Prostate gland (tissue), 2 donors: ENCODE data around the gene GPHB5. TPM values are rescaled to one million over a fixed set of nuclear protein-coding genes. Genes with fewer than 3 reads are reported as not detected.
"Not testable (repeated sequence)": the region's sequence is repeated elsewhere in the genome, so short reads cannot be mapped to it uniquely, and the experiment has no call there.

ENCODE experiments used
- DNase-seq: peaks from one replicate; pipeline ENCODE4 v3.0.0-alpha.2; 2019; ENCODE audit warnings: low spot score
- H3K27ac ChIP-seq, 2 donors: fragments of 200-600 bp; sonication (generic); 2 replicates each; pipeline ENCODE4 v1.5.1; 2017 to 2019
- H3K27me3 ChIP-seq: fragments of 200-600 bp; sonication (generic); replicated peaks from 2 replicates; pipeline ENCODE4 v1.5.1; 2019; ENCODE audit not compliant: insufficient read depth
- H3K36me3 ChIP-seq, 2 donors: fragments of 200-600 bp; sonication (generic); 1 replicate in 1 of 2; 2 replicates in 1 of 2; pipeline versions ENCODE4 v1.5.1 to v1.8.1; 2017 to 2019
- H3K4me1 ChIP-seq: fragments of 200-600 bp; sonication (generic); replicated peaks from 2 replicates; pipeline ENCODE4 v1.5.1; 2019
- H3K4me3 ChIP-seq, 2 donors: fragments of 200-600 bp; sonication (generic); 2 replicates each; pipeline ENCODE4 v1.5.1; 2017 to 2019
- H3K9me3 ChIP-seq: fragments of 200-600 bp; sonication (generic); 2 replicates; pipeline ENCODE4 v1.5.1; 2017
- POLR2A ChIP-seq: fragments of 450-650 bp; IDR thresholded peaks from one replicate; pipeline ENCODE4 v1.6.1; 2016; ENCODE audit warnings: antibody characterized with exemption, mild to moderate bottlenecking
- POLR2AphosphoS5 ChIP-seq: sonication (generic); formaldehyde crosslinking; IDR thresholded peaks from one replicate; pipeline ENCODE4 v1.6.1; 2017; ENCODE audit warnings: antibody characterized with exemption
- WGBS: methylation state at CpG from one replicate; pipeline ENCODE4 v1.1.5; 2018; 5-methylcytosine and 5-hydroxymethylcytosine counted together
- intact Hi-C: fragments of 100-400 bp; cut with DNase I; formaldehyde crosslinking; loops from one replicate; pipeline ENCODE4 v1.14.2; 2022
- total RNA-seq, 2 donors: library from RNA; depleted of rRNA; stranded (reverse); fragments of >200 nt; gene quantifications; one replicate each; pipeline ENCODE4 v1.1.0, GENCODE V29; 2016
- TF ChIP-seq, protein P1 (sequence below), 4 experiments: fragments of 200-600 bp in 2 of 4; fragments of 450-650 bp in 2 of 4; sonication (generic) in 2 of 4; IDR thresholded peaks; 1 replicate in 3 of 4; 2 replicates in 1 of 4; pipeline ENCODE4 v1.5.1; 2016 to 2019; ENCODE audit warnings: antibody characterized with exemption in 4 of 4, mild to moderate bottlenecking in 2 of 4, moderate library complexity in 2 of 4

Gene GPHB5
- total RNA-seq, 2 donors from 2014 or later = not detected

DNA sequence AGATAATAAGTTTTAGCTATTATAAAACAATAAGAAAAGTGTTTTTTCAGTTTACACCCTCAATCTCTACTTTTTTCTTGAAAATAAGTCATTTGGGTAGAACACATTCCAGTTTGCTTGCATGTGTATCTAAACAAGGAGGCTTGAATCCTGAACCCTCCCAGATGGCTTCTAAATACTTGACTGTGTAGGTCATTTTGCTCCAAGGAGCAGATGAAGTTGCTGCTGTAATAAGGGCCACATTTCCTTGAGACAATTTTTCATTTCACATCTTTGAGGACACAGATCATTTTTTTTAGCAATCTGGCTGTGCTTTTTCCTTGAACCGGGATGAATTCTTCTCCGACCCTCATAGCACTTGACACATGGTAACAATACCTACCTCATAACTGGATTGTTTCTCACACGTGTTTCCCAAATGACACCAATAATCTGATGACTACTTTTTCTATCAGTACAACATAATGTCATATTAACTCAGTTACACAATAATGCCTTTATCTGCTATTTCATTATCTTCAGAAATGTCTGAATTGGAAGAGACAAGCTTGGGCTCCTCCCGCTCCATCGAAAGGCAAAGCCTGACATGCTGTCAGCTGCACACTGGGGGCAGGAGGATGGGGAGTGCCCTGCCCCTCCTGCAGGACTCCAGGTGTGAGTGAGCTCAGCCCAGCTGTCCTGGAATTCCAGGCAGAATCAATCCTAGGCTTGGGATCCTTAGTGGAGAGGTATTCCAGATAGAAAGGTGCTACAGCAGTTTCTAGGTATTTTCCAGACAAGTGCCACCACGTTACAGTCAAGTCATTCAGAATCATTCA lies 30.9 kb downstream of the GPHB5 start:
- Histone ChIP-seq H3K36me3 (no peaks in the 10 kb centered on the region), H3K27me3 (no peaks in the 10 kb centered on the region), H3K4me1 (no peaks in the 10 kb centered on the region), H3K4me3 (no peak overlapping the region), H3K27ac (no peak overlapping the region), H3K9me3 (no peaks in the 10 kb centered on the region)
- DNase-seq = no peak
- 68% methylated on average over 6 of the region's 6 CpGs for WGBS
- TF ChIP-seq, protein P1, sequence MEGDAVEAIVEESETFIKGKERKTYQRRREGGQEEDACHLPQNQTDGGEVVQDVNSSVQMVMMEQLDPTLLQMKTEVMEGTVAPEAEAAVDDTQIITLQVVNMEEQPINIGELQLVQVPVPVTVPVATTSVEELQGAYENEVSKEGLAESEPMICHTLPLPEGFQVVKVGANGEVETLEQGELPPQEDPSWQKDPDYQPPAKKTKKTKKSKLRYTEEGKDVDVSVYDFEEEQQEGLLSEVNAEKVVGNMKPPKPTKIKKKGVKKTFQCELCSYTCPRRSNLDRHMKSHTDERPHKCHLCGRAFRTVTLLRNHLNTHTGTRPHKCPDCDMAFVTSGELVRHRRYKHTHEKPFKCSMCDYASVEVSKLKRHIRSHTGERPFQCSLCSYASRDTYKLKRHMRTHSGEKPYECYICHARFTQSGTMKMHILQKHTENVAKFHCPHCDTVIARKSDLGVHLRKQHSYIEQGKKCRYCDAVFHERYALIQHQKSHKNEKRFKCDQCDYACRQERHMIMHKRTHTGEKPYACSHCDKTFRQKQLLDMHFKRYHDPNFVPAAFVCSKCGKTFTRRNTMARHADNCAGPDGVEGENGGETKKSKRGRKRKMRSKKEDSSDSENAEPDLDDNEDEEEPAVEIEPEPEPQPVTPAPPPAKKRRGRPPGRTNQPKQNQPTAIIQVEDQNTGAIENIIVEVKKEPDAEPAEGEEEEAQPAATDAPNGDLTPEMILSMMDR (IDR thresholded peaks at IDR 0.05) = no peak
- TF ChIP-seq POLR2A (no peak), POLR2AphosphoS5 (no peak)
- intact Hi-C loops = no loop called here

DNA sequence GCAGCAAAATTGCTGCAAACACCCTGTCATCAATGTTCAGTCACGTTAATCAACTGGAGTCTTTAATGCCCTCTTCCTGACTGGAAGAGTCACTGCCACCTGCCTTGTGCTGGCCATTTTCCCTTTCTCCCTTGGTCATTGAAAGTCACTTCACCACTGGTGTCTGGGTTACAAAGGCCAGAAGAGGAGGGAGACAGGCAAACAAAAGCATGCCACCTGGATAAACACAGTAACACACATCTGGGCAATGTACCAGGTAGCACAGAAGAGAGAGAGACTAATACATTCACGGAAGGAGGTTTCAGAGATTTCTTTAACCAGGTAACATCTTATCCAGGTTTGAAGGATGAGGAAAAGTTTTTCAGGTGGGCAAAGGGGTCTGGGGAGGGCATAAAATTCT lies 32.7 kb downstream of the GPHB5 start:
- H3K27ac ChIP-seq = no peak overlapping the region
- no peaks in the 10 kb centered on the region for H3K4me1 ChIP-seq
- H3K9me3 ChIP-seq = no peaks in the 10 kb centered on the region
- H3K36me3 ChIP-seq = no peaks in the 10 kb centered on the region
- DNase-seq = peak; percentile 15
- TF ChIP-seq POLR2AphosphoS5 (no peak), POLR2A (no peak)
- TF ChIP-seq, protein P1 (IDR thresholded peaks at IDR 0.05) = no peak
- intact Hi-C loops = no loop called here
- no peak overlapping the region for H3K4me3 ChIP-seq
- no peaks in the 10 kb centered on the region for H3K27me3 ChIP-seq
- 39% methylated on average over 2 of the region's 2 CpGs for WGBS

DNA sequence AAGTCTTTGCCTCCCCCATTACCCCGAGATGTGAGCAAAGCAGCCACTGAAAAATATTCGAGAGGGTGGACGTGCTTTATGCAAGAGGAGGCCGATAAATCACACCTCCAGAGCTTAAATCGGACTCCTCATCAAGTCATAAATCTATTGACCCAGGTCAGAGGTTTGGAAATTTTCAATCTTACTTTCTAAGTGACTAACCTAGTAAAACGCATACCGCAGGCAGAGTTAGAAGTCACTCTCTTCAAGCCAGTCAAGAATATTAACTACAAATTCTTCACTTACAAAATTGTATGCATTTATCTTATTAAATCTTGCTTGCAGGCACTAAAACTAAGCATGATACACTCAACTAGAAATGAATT lies 34.9 kb downstream of the GPHB5 start:
- 79% methylated on average over 7 of the region's 7 CpGs for WGBS
- H3K27ac ChIP-seq = no peak overlapping the region
- intact Hi-C loops = no loop called here

DNA sequence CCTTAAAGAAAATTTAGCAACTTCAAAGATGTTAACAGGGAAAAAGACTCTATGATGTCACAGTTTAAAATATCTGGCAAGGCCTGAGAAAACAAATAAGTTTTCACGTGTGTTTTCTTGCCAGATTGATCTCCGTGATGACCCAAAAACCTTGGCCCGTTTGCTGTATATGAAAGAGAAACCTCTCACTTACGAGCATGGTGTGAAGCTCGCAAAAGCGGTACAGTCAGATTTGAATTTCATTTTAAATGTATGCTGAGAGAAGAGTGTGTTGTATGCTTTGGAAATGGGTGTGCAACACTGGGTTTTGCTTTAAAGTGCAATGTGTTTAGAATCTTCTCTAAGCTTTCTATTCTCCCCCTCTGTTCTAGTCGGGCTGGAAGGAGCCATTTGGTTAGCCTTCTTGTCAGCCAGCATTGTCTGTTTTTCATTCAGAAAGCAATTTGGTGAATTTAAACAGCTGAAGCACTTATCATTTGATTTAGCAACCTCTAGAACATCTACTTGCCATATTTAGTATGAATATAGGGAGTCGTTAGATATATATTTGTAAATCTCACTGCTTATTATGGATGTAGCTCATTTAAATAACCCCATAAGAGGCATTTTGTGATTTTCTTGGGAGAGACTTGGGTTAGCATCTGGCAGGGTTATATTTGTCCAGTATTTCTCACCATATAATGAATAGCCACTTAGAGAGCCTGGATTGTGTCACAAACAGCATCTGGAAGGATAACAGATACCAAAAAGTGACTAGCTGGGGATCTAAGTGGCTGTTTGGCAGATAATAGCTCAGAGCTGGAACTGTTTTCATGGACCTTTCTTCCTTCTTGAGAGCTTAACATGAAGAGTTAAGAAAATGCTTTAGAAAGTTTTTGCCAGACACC lies 35.5 kb downstream of the GPHB5 start:
- no peaks in the 10 kb centered on the region for H3K9me3 ChIP-seq
- 44% methylated on average over 8 of the region's 8 CpGs for WGBS
- no peaks in the 10 kb centered on the region for H3K4me1 ChIP-seq
- no peak for TF ChIP-seq POLR2AphosphoS5
- TF ChIP-seq, protein P1 (IDR thresholded peaks at IDR 0.05) = no peak
- TF ChIP-seq POLR2A = no peak
- H3K36me3 ChIP-seq = no peaks in the 10 kb centered on the region
- no peak overlapping the region for H3K27ac ChIP-seq
- no peak for DNase-seq
- no peak overlapping the region for H3K4me3 ChIP-seq
- no peaks in the 10 kb centered on the region for H3K27me3 ChIP-seq
- intact Hi-C loops = no loop called here

More for the DNA sequence above, 34.9 kb downstream of the GPHB5 start:
- Histone ChIP-seq H3K4me3 (no peak overlapping the region), H3K9me3 (no peaks in the 10 kb centered on the region), H3K36me3 (no peaks in the 10 kb centered on the region), H3K4me1 (no peaks in the 10 kb centered on the region), H3K27me3 (no peaks in the 10 kb centered on the region)
- TF ChIP-seq, protein P1 (IDR thresholded peaks at IDR 0.05) = no peak
- no peak for TF ChIP-seq POLR2AphosphoS5
- no peak for TF ChIP-seq POLR2A
- no peak for DNase-seq

DNA sequence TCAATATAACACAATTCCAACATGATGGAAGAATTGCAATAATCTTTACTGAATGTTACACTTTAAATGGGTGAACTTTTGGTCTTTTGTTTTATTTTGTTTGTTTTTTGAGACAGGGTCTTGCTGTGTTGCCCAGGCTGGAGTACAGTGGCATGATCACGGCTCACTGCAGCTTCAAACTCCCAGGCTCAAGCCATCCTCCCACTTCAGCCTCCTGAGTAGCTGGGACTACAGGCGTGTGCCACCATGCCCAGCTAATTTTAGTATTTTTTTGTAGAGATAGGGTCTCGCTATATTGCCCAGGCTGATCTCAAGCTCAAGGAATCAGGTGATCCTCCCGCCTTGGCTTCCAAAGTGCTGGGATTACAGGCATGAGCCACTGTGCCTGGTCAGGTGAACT lies 38.8 kb downstream of the GPHB5 start:
- not testable (repeated sequence) for H3K27ac ChIP-seq, H3K36me3 ChIP-seq, H3K27me3 ChIP-seq, H3K4me1 ChIP-seq, H3K4me3 ChIP-seq, H3K9me3 ChIP-seq, DNase-seq
- WGBS = 93% methylated on average over 4 of the region's 4 CpGs
- intact Hi-C loops = loop anchor here (5.0 kb wide), 2 partner anchors 1103 to 1118 kb away; no protein-coding TSS in a partner anchor
